Thyroid gland (tissue), 4 donors: ENCODE results near the gene RC3H2.

ENCODE experiments used
- CTCF ChIP-seq, 6 experiments: fragments of 200-600 bp in 3 of 6; fragments of 450-650 bp in 3 of 6; sonication (generic) in 3 of 6; IDR thresholded peaks; one replicate each; pipeline ENCODE4 v1.5.1; 2016 to 2019; ENCODE audit warnings: antibody characterized with exemption in 6 of 6, mild to moderate bottlenecking in 2 of 6, inconsistent platforms in 1 of 6, moderate library complexity in 1 of 6
- POLR2A ChIP-seq, 2 donors: fragments of 450-650 bp; IDR thresholded peaks; one replicate each; pipeline ENCODE4 v1.6.1; 2017; ENCODE audit warnings: antibody characterized with exemption in 2 of 2, mild to moderate bottlenecking in 2 of 2, moderate library complexity in 1 of 2

- TF ChIP-seq CTCF (IDR thresholded peaks at IDR 0.05): no peak
- TF ChIP-seq POLR2A (IDR thresholded peaks at IDR 0.05): no peak
Observed at GRCh38 chr9:122865300-122865699, 39.9 kb downstream of the RC3H2 start.
